Esophagus muscularis mucosa (tissue), 3 donors: ENCODE data around the gene APH1B.

Experiments used
- POLR2A ChIP-seq: fragments of 450-650 bp; IDR thresholded peaks from one replicate; pipeline ENCODE4 v1.6.1; 2017; ENCODE audit warnings: antibody characterized with exemption, moderate library complexity, mild to moderate bottlenecking, low read depth
- POLR2AphosphoS5 ChIP-seq, 2 donors: sonication (generic); formaldehyde crosslinking; IDR thresholded peaks; one replicate each; pipeline ENCODE4 v1.6.1; 2017; ENCODE audit warnings: antibody characterized with exemption in 2 of 2
- TF ChIP-seq, protein P1 (sequence below), 3 experiments: fragments of 200-600 bp in 2 of 3; fragments of 450-650 bp in 1 of 3; sonication (generic) in 2 of 3; IDR thresholded peaks; one replicate each; pipeline ENCODE4 v1.5.1; 2017 to 2019; ENCODE audit warnings: antibody characterized with exemption in 3 of 3, mild to moderate bottlenecking in 2 of 3, moderate library complexity in 1 of 3

DNA sequence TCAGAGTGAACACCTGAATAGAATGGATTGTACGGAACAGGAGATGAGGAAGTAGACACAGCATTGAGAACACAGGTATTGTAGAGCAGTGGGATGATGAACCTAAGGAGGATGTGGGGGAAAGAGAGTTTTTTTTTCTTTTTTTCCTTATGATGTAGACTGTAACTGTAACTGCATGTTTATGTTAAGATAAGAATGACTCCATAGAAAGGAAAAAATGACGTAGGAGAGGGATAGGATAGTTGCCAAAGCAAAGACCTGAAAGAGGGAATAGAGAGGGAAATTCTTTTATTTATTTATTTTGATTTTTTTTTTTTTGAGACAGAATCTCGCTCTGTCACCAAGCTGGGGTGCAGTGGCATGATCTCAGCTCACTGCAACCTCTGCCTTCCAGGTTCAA, 33.2 kb downstream of the APH1B start:
- TF ChIP-seq, protein P1, sequence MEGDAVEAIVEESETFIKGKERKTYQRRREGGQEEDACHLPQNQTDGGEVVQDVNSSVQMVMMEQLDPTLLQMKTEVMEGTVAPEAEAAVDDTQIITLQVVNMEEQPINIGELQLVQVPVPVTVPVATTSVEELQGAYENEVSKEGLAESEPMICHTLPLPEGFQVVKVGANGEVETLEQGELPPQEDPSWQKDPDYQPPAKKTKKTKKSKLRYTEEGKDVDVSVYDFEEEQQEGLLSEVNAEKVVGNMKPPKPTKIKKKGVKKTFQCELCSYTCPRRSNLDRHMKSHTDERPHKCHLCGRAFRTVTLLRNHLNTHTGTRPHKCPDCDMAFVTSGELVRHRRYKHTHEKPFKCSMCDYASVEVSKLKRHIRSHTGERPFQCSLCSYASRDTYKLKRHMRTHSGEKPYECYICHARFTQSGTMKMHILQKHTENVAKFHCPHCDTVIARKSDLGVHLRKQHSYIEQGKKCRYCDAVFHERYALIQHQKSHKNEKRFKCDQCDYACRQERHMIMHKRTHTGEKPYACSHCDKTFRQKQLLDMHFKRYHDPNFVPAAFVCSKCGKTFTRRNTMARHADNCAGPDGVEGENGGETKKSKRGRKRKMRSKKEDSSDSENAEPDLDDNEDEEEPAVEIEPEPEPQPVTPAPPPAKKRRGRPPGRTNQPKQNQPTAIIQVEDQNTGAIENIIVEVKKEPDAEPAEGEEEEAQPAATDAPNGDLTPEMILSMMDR (IDR thresholded peaks at IDR 0.05): no peak
- no peak for TF ChIP-seq POLR2AphosphoS5 (IDR thresholded peaks at IDR 0.05)
- TF ChIP-seq POLR2A: no peak
